ENCODE results near the gene RANBP2. TPM values are rescaled to one million over a fixed set of nuclear protein-coding genes. Genes with fewer than 3 reads are reported as not detected.
A peak's percentile ranks its signal among the peaks of the same experiment; 100 is the strongest.

Gene RANBP2
- total and polyA plus RNA-seq, 2 donors = 18.9 to 47.0 TPM

DNA sequence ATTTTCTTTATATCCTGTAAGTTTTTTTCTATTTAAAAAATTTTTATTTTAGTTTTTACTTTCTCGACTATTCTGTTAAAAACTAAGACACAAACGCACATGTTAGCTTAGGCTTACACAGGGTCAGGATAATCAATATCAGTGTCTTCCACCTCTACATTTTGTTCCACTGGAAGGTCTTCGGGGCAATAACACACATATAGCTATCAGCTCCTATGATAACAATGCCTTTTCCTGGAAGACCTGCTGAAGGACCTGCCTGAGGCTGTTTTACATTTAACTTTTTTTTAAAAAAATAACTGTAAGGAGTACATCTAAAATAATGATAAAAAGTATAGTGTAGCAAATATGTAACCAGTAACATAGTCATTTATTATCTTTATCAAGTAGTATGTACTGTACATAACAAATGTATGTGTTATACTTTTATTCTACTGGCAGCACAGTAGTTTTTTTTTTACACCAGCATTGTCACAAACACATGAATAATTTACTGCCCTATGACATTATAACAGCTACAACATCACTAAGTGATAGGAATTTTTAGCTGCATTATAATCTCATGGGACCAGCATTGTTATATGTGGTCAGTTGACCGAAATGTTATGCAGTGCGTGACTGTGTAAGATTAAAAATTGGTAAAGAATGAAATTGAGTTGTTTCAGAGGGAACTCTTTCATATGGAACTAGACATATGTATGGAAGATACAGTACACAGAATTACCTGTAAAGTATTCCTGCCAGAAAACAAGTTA is 105.2 kb downstream of the RANBP2 start:
- DNase-seq (ENCODE audit: low read depth in 6 of 9, low spot score in 9 of 9) = no peak
- H3K27ac ChIP-seq (ENCODE audit: low read depth in 1 of 2, low read length in 1 of 2) = no peak overlapping the region
- WGBS = 97% methylated on average over 5 of the region's 5 CpGs
- H3K27me3 ChIP-seq (ENCODE audit: control insufficient read depth in 2 of 2, insufficient read depth in 1 of 2, low read length in 1 of 2) = no peaks in the 10 kb centered on the region
- no peak overlapping the region for H3K4me3 ChIP-seq (ENCODE audit: low read length in 2 of 2)
- no peaks in the 10 kb centered on the region for H3K4me1 ChIP-seq (ENCODE audit: control insufficient read depth in 2 of 2, insufficient read depth in 2 of 2, low read length in 2 of 2)
- H3K36me3 ChIP-seq (ENCODE audit: control insufficient read depth in 2 of 2, insufficient read depth in 2 of 2, low read length in 1 of 2) = peaks cover under 1 to 9% of the 10 kb centered on the region in 2 donors
- peaks cover 0 to 1% of the 10 kb centered on the region in 2 donors for H3K9me3 ChIP-seq (ENCODE audit: control insufficient read depth in 2 of 2, insufficient read depth in 1 of 2, low read length in 1 of 2)

DNA sequence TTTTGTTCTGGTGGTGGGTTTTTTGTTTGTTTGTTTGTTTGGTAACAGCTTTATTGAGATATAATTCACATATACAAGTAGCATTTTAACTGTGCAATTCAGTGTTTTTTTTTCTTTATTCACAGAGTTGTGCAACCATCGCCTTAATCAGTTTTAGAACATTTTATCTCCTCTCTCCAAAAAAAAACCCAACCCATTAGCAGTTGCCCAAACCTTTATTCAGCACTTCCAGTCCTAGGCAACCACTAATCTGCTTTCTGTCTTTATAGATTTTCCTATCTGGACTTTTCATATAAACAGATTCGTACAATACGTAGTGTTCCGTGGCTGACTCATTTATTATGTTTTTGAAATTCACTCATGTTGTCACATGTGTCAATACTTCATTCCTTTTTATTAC is 106.0 kb downstream of the RANBP2 start:
- Histone ChIP-seq H3K4me1 (ENCODE audit: control insufficient read depth in 2 of 2, insufficient read depth in 2 of 2, low read length in 2 of 2) (no peaks in the 10 kb centered on the region), H3K9me3 (ENCODE audit: control insufficient read depth in 2 of 2, insufficient read depth in 1 of 2, low read length in 1 of 2) (no peaks in the 10 kb centered on the region), H3K4me3 (ENCODE audit: low read length in 2 of 2) (no peak overlapping the region), H3K27me3 (ENCODE audit: control insufficient read depth in 2 of 2, insufficient read depth in 1 of 2, low read length in 1 of 2) (no peaks in the 10 kb centered on the region), H3K36me3 (ENCODE audit: control insufficient read depth in 2 of 2, insufficient read depth in 2 of 2, low read length in 1 of 2) (peaks cover 0 to 4% of the 10 kb centered on the region in 2 donors), H3K27ac (ENCODE audit: low read depth in 1 of 2, low read length in 1 of 2) (no peak overlapping the region)
- no peak for DNase-seq (ENCODE audit: low read depth in 6 of 9, low spot score in 9 of 9)
- 73% methylated on average over 4 of the region's 4 CpGs for WGBS

DNA sequence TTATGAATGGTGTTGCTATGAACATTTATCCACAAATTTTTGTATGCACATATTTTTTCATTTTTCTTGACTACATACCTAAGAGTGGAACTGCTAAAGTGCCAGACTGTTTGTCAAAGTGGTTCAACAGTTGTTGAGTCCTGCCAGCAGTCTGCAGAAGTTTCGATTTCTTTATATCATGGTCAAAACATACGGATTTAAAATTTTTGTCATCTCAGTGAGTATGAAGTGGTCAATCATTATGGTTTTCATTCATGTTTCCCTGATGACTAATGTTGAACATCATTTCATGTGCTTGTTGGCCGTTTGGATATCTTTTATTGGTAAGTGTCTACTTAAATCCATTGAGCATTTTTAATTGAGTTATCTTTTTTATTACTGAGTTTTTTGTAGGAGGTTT is 106.5 kb downstream of the RANBP2 start:
- no peak for DNase-seq (ENCODE audit: low read depth in 6 of 9, low spot score in 9 of 9)
- 97% methylated on average over 3 of the region's 3 CpGs for WGBS
- Histone ChIP-seq H3K4me1 (ENCODE audit: control insufficient read depth in 2 of 2, insufficient read depth in 2 of 2, low read length in 2 of 2) (no peaks in the 10 kb centered on the region), H3K4me3 (ENCODE audit: low read length in 2 of 2) (no peak overlapping the region), H3K27me3 (ENCODE audit: control insufficient read depth in 2 of 2, insufficient read depth in 1 of 2, low read length in 1 of 2) (no peaks in the 10 kb centered on the region), H3K27ac (ENCODE audit: low read depth in 1 of 2, low read length in 1 of 2) (no peak overlapping the region), H3K36me3 (ENCODE audit: control insufficient read depth in 2 of 2, insufficient read depth in 2 of 2, low read length in 1 of 2) (no peaks in the 10 kb centered on the region), H3K9me3 (ENCODE audit: control insufficient read depth in 2 of 2, insufficient read depth in 1 of 2, low read length in 1 of 2) (no peaks in the 10 kb centered on the region)

DNA sequence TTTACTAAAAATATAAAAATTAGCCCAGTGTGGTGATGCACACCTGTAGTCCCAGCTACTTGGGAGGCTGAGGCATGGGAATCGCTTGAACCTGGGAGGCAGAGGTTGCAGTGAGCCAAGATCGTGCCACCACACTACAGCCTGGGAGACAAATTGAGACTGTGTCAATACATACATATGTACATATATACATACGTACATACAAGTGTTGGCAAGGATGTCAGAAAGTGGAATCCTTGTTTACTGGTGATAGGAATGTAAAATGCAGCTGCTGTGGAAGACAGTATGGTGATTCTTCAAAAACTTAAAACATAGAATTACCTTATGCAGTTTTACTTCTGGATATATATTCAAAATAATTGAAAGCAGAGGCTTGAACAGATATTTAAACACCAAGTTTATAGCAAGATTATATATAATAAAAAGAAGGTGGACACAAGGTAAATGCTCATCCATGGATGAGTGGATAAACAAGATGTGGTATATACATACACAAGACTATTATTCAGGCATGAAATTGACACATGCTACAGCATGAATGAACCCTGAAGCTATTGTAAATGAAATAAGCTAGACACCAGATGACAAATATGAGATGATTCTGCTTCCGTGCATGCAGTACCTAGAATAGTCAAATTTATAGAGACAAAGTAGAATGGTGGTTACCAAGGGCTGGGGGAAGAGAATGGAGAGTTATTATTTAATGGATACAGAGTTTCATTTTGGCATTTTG is 110.5 kb downstream of the RANBP2 start:
- H3K27ac ChIP-seq (ENCODE audit: low read depth in 1 of 2, low read length in 1 of 2) = no peak overlapping the region
- H3K27me3 ChIP-seq (ENCODE audit: control insufficient read depth in 2 of 2, insufficient read depth in 1 of 2, low read length in 1 of 2) = no peaks in the 10 kb centered on the region
- 96% methylated on average over 4 of the region's 4 CpGs for WGBS
- DNase-seq (ENCODE audit: low read depth in 6 of 9, low spot score in 9 of 9) = no peak
- no peaks in the 10 kb centered on the region for H3K9me3 ChIP-seq (ENCODE audit: control insufficient read depth in 2 of 2, insufficient read depth in 1 of 2, low read length in 1 of 2)
- H3K4me3 ChIP-seq (ENCODE audit: low read length in 2 of 2) = no peak overlapping the region
- H3K36me3 ChIP-seq (ENCODE audit: control insufficient read depth in 2 of 2, insufficient read depth in 2 of 2, low read length in 1 of 2) = no peaks in the 10 kb centered on the region
- no peaks in the 10 kb centered on the region for H3K4me1 ChIP-seq (ENCODE audit: control insufficient read depth in 2 of 2, insufficient read depth in 2 of 2, low read length in 2 of 2)

DNA sequence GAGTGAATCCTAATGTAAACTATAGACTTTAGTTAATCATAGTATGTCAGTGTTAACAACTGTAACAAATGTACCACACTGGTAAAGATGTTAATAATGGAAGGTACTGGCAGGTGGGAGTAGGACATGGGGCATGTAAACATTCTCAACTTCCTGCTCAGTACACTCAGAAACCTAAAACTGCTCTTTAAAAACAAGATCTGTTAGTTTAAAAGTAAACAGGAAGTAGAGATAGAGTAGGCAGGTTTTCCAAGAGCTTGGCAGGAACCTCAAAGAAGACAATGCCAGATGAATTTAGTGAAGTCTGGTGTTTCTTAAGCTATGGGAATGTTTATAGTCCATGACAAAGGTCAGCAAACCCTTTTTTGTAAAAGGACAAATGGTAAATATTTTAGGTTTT is 113.9 kb downstream of the RANBP2 start:
- H3K27me3 ChIP-seq (ENCODE audit: control insufficient read depth in 2 of 2, insufficient read depth in 1 of 2, low read length in 1 of 2) = no peaks in the 10 kb centered on the region
- DNase-seq (ENCODE audit: low read depth in 6 of 9, low spot score in 9 of 9) = peak in 1 of 9 donors; percentile 20
- H3K27ac ChIP-seq (ENCODE audit: low read depth in 1 of 2, low read length in 1 of 2) = peak overlapping the region in 1 of 2 donors; percentile 44
- H3K9me3 ChIP-seq (ENCODE audit: control insufficient read depth in 2 of 2, insufficient read depth in 1 of 2, low read length in 1 of 2) = no peaks in the 10 kb centered on the region
- no peaks in the 10 kb centered on the region for H3K36me3 ChIP-seq (ENCODE audit: control insufficient read depth in 2 of 2, insufficient read depth in 2 of 2, low read length in 1 of 2)
- H3K4me3 ChIP-seq (ENCODE audit: low read length in 2 of 2) = no peak overlapping the region
- H3K4me1 ChIP-seq (ENCODE audit: control insufficient read depth in 2 of 2, insufficient read depth in 2 of 2, low read length in 2 of 2) = no peaks in the 10 kb centered on the region

DNA sequence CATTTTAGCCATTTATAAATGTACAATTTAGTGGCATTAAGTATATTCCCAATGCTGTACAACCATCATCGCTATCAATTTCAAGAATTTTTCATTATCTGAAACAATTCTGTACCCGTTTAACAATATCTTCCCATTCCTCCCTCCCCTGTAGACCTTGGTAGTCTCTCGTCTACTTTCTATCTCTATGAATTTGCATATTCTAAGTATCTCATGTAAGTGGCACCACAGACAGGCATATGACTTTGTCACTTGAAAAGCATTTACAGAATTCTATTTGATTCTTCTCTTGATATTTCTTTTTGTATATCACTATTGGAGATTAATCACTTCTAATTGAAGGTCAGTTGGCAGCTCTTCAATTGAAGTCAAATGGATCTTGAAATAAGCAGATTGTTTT is 115.3 kb downstream of the RANBP2 start:
- Histone ChIP-seq H3K27ac (ENCODE audit: low read depth in 1 of 2, low read length in 1 of 2) (no peak overlapping the region), H3K4me3 (ENCODE audit: low read length in 2 of 2) (no peak overlapping the region), H3K9me3 (ENCODE audit: control insufficient read depth in 2 of 2, insufficient read depth in 1 of 2, low read length in 1 of 2) (no peaks in the 10 kb centered on the region), H3K4me1 (ENCODE audit: control insufficient read depth in 2 of 2, insufficient read depth in 2 of 2, low read length in 2 of 2) (no peaks in the 10 kb centered on the region), H3K27me3 (ENCODE audit: control insufficient read depth in 2 of 2, insufficient read depth in 1 of 2, low read length in 1 of 2) (no peaks in the 10 kb centered on the region), H3K36me3 (ENCODE audit: control insufficient read depth in 2 of 2, insufficient read depth in 2 of 2, low read length in 1 of 2) (no peaks in the 10 kb centered on the region)
- WGBS = 98% methylated on average over 3 of the region's 3 CpGs
- DNase-seq (ENCODE audit: low read depth in 6 of 9, low spot score in 9 of 9) = no peak

DNA sequence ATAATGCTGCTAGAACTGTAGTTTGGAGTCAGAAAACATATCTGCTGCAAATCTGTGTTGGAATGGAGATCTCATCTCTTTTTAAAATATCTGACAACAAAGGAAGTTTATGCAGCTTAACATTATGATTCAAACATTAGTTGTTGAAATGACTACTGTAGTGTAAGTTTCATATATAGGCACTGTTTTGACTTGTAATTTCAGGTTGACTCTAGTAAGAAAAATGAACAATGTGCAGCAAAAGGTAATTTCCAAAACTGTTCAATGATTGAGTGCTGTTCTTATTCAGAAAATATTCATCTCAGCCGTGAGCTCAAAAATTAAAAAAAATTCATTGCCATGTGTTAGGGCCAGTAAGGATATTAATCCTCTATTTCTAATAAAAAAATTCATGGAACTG is 115.8 kb downstream of the RANBP2 start:
- no peaks in the 10 kb centered on the region for H3K27me3 ChIP-seq (ENCODE audit: control insufficient read depth in 2 of 2, insufficient read depth in 1 of 2, low read length in 1 of 2)
- no peaks in the 10 kb centered on the region for H3K4me1 ChIP-seq (ENCODE audit: control insufficient read depth in 2 of 2, insufficient read depth in 2 of 2, low read length in 2 of 2)
- no peak overlapping the region for H3K4me3 ChIP-seq (ENCODE audit: low read length in 2 of 2)
- H3K36me3 ChIP-seq (ENCODE audit: control insufficient read depth in 2 of 2, insufficient read depth in 2 of 2, low read length in 1 of 2) = no peaks in the 10 kb centered on the region
- DNase-seq (ENCODE audit: low read depth in 6 of 9, low spot score in 9 of 9) = no peak
- 96% methylated on average over 1 of the region's 1 CpG for WGBS
- no peak overlapping the region for H3K27ac ChIP-seq (ENCODE audit: low read depth in 1 of 2, low read length in 1 of 2)
- H3K9me3 ChIP-seq (ENCODE audit: control insufficient read depth in 2 of 2, insufficient read depth in 1 of 2, low read length in 1 of 2) = no peaks in the 10 kb centered on the region

Other genes with a start within 250 kb of the RANBP2 start
- 27.1 TPM for gene LIMS1, start 185.0 kb upstream of the RANBP2 start, total RNA-seq
- 28.5 TPM for gene LIMS1, start 185.0 kb upstream of the RANBP2 start, polyA plus RNA-seq
- 19.9 TPM for gene CCDC138, start 67.3 kb downstream of the RANBP2 start, total RNA-seq
- 4.4 TPM for gene CCDC138, start 67.3 kb downstream of the RANBP2 start, polyA plus RNA-seq

Data from thymus (tissue), 11 donors.